ENCODE results near the gene PLPP4. TPM values are rescaled to one million over a fixed set of nuclear protein-coding genes. Genes with fewer than 3 reads are reported as not detected.

The PLPP4 gene
- total RNA-seq, 1 donor from 2014 or later = 2.0 TPM

GRCh38 chr10:120483006-120483405 lies 26.0 kb downstream of the PLPP4 start:
- H3K27ac Mint-ChIP-seq (ENCODE audit: unreplicated experiment) = no peak overlapping the region
- H3K4me3 Mint-ChIP-seq (ENCODE audit: unreplicated experiment) = no peak overlapping the region
- H3K4me1 Mint-ChIP-seq (ENCODE audit: unreplicated experiment) = peaks cover 10% of the 10 kb centered on the region
- TF ChIP-seq, protein P1, sequence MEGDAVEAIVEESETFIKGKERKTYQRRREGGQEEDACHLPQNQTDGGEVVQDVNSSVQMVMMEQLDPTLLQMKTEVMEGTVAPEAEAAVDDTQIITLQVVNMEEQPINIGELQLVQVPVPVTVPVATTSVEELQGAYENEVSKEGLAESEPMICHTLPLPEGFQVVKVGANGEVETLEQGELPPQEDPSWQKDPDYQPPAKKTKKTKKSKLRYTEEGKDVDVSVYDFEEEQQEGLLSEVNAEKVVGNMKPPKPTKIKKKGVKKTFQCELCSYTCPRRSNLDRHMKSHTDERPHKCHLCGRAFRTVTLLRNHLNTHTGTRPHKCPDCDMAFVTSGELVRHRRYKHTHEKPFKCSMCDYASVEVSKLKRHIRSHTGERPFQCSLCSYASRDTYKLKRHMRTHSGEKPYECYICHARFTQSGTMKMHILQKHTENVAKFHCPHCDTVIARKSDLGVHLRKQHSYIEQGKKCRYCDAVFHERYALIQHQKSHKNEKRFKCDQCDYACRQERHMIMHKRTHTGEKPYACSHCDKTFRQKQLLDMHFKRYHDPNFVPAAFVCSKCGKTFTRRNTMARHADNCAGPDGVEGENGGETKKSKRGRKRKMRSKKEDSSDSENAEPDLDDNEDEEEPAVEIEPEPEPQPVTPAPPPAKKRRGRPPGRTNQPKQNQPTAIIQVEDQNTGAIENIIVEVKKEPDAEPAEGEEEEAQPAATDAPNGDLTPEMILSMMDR (IDR thresholded peaks at IDR 0.05) = no peak
- peaks cover 8% of the 10 kb centered on the region for H3K9me3 Mint-ChIP-seq (ENCODE audit: unreplicated experiment)
- peak; percentile 49 for DNase-seq (ENCODE audit: extremely low spot score, unreplicated experiment)
- peaks cover 1% of the 10 kb centered on the region for H3K36me3 Mint-ChIP-seq (ENCODE audit: unreplicated experiment)
- H3K27me3 Mint-ChIP-seq (ENCODE audit: unreplicated experiment) = no peaks in the 10 kb centered on the region

DNA sequence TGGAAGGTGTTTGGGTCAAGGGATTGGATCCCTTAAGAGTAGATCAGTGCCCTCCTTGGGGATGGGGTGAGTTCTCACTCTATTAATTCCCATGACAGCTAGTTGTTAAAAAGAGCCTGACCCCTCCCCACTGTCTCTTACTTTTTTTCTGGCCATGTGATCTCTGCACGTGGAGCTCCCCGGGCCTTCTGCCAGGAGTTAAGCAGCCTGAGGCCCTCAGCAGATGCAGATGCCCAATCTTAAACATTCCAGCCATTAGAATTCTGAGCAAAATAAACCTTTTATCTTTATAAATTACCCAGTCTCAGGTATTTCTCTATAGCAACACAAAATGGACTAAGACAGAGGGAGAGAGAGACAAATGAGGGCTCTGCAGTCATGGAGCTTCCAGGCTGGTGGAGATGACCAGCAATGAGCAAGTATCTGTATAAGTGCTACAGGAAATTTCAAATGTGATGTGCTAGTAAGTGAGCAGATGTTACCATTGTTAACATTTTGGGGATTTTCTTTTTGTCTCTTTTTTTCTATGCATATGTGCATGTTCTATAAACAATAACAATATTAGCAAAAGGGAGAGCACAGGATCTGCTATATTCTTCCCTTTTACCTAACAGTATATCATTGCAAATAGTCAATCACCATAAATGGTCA lies 26.7 kb downstream of the PLPP4 start:
- TF ChIP-seq, protein P1 (IDR thresholded peaks at IDR 0.05) = no peak
- Mint-ChIP-seq H3K4me1 (ENCODE audit: unreplicated experiment) (peaks cover 4% of the 10 kb centered on the region), H3K4me3 (ENCODE audit: unreplicated experiment) (no peak overlapping the region), H3K36me3 (ENCODE audit: unreplicated experiment) (peaks cover 1% of the 10 kb centered on the region), H3K27me3 (ENCODE audit: unreplicated experiment) (no peaks in the 10 kb centered on the region), H3K27ac (ENCODE audit: unreplicated experiment) (no peak overlapping the region), H3K9me3 (ENCODE audit: unreplicated experiment) (peaks cover 8% of the 10 kb centered on the region)
- peak; percentile 19 for DNase-seq (ENCODE audit: extremely low spot score, unreplicated experiment)

DNA sequence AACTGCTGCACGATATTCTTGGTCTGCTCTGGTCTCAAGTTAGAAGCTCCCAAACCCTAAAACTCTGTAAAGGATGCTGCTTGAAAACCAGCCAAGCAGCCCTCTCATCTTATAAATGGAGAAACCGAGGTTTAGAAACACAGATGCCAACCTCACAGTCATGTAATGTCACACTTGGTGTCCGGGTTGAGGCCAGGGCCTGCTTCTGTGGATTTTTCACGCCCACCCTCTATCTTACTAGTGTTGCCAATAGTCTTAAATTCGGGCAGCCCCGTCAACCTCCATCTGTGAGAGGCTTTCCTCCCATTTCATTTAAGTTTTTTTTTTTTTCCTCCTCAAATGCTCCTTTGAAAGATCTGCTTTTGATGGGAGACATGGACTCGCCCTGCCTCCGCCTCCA lies 28.9 kb downstream of the PLPP4 start:
- H3K9me3 Mint-ChIP-seq (ENCODE audit: unreplicated experiment) = peaks cover 8% of the 10 kb centered on the region
- no peaks in the 10 kb centered on the region for H3K4me1 Mint-ChIP-seq (ENCODE audit: unreplicated experiment)
- peak; percentile 59 for DNase-seq (ENCODE audit: extremely low spot score, unreplicated experiment)
- no peaks in the 10 kb centered on the region for H3K27me3 Mint-ChIP-seq (ENCODE audit: unreplicated experiment)
- TF ChIP-seq, protein P1 (IDR thresholded peaks at IDR 0.05) = no peak
- no peak overlapping the region for H3K4me3 Mint-ChIP-seq (ENCODE audit: unreplicated experiment)
- H3K27ac Mint-ChIP-seq (ENCODE audit: unreplicated experiment) = no peak overlapping the region
- H3K36me3 Mint-ChIP-seq (ENCODE audit: unreplicated experiment) = peaks cover 1% of the 10 kb centered on the region

DNA sequence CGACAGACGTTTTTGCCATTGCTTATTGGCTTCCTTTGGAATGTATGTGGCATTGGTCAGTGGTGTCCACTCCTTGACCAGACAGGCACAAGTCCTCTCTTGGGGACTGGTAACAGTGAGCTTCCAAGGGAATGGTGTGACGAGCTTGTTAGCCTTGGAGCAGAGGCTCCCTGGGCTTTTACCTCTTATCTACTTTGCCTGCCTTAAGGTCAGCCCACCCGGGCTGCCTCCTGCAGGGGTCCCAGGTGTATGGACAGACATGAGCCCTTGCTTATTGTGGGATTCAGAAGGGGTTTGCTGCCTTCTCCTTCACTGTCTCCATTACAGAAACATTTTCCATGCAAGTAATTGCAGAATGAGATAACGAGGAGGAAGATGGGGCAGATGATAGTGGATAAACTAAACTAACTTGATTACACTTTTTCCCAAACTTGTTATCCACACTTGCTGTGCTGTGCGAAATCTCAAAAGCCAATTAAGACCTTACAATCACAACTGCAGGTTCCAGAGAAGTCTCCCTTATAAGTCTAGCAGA lies 29.7 kb downstream of the PLPP4 start:
- H3K4me1 Mint-ChIP-seq (ENCODE audit: unreplicated experiment) = no peaks in the 10 kb centered on the region
- peaks cover 1% of the 10 kb centered on the region for H3K36me3 Mint-ChIP-seq (ENCODE audit: unreplicated experiment)
- H3K27ac Mint-ChIP-seq (ENCODE audit: unreplicated experiment) = no peak overlapping the region
- H3K27me3 Mint-ChIP-seq (ENCODE audit: unreplicated experiment) = no peaks in the 10 kb centered on the region
- DNase-seq (ENCODE audit: extremely low spot score, unreplicated experiment) = peak; percentile 53
- peaks cover 7% of the 10 kb centered on the region for H3K9me3 Mint-ChIP-seq (ENCODE audit: unreplicated experiment)
- TF ChIP-seq, protein P1 (IDR thresholded peaks at IDR 0.05) = no peak
- no peak overlapping the region for H3K4me3 Mint-ChIP-seq (ENCODE audit: unreplicated experiment)

- TF ChIP-seq, protein P1 (IDR thresholded peaks at IDR 0.05) = no peak
- Mint-ChIP-seq H3K27me3 (ENCODE audit: unreplicated experiment) (no peaks in the 10 kb centered on the region), H3K36me3 (ENCODE audit: unreplicated experiment) (no peaks in the 10 kb centered on the region), H3K9me3 (ENCODE audit: unreplicated experiment) (no peaks in the 10 kb centered on the region), H3K4me3 (ENCODE audit: unreplicated experiment) (no peak overlapping the region), H3K27ac (ENCODE audit: unreplicated experiment) (no peak overlapping the region), H3K4me1 (ENCODE audit: unreplicated experiment) (no peaks in the 10 kb centered on the region)
- DNase-seq (ENCODE audit: extremely low spot score, unreplicated experiment) = no peak
Measured at GRCh38 chr10:120490288-120490687, 33.3 kb downstream of the PLPP4 start.

Measured in osteocyte (in vitro differentiated cells).